Dermis microvascular lymphatic vessel endothelial cell (primary cell): ENCODE data around the gene CCDC60. TPM values are rescaled to one million over a fixed set of nuclear protein-coding genes. Genes with fewer than 3 reads are reported as not detected.

Experiments used
- DNase-seq, 2 donors: peaks; one replicate each; pipeline versions ENCODE4 v3.0.0 to v3.0.0-alpha.2; 2010; ENCODE audit warnings: low read depth in 2 of 2
- total RNA-seq: library from RNA; depleted of rRNA; stranded (reverse); fragments of >200 nt; gene quantifications from 2 replicates; pipeline ENCODE4 v1.2.1, GENCODE V29; 2014

CCDC60 gene, protein sequence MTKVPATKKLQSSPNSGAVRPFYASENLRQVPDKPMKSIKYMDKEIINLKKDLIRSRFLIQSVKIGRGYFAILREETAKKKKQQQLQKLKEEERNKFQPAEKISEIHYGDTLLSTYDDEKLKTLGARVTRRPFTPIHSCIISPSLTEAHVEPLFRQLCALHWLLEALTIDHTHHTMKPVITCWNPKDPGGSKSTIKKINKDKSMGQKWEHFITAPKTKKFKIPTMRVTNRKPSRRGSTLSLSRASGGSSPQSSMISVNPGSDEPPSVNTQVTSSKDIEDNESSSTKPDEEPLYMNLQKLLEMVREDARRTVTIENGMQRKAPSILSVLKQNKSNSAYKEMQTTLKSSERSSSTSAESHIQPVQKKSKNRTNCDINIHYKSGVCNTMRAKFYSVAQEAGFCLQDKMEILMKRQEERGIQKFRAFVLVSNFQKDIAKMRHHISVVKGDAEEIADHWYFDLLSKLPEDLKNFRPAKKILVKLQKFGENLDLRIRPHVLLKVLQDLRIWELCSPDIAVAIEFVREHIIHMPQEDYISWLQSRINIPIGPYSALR
- total RNA-seq = not detected in 2 replicates

DNA sequence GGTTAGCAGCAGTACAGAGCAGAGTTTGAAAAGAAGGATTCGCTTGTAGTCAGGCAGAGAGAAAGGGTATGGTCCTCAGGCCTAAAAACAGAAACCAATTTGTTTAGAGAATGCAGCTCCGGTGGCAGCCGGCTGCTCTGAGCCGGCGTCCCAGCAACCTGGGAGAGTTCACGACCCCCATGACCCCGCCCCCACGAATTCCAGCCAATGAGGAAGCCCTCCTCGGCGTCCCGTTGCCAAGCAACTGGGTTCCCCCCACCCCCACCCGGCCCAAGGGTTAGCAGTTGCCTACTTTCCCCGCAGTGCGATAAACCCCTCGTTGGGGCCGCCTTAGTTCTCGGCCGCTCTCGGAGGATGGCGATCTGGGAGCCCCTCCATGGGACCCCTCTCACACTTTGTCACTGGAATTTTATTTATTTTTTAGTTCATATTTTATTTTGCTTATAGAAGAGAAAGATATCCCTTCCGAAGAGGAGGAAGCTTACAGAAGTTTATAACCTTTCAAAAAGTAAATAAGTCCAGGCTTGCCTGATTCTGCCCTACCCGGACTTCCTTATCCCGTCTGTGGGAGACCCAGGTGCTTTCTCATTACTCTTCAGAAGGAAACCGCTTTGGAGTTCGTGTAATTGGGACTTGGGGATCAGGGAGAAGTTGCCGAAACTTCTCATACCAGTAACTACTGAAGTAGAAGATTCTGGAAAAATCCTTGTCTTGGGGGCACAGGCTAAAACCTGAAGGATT, at the start of gene CCDC60:
Gene CCDC60, plus strand, starts transcription at position 300 of the 741 bp plus-strand sequence. CDS start 448 bp downstream, outside the sequence.
- DNase-seq = no peak

DNA sequence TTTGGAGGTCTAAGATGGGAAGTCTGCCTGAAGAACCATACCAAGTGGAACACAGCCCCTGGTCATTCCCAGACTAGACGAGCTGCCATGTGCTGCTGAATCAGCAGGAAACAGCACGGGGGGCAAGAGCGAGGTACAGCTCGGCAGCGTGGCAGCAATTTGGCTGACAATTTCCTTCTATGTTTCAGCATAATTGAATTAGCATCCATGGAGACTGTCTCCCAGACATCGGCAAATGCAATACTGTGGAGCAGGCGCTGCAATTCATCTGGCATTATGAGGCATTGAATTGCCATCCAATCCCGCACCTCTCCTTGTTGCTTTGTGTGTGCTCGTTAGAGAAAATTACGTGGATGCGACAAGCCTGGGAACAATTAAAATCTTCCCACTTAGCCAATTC, 46.0 kb upstream of the CCDC60 start:
- DNase-seq = no peak

DNA sequence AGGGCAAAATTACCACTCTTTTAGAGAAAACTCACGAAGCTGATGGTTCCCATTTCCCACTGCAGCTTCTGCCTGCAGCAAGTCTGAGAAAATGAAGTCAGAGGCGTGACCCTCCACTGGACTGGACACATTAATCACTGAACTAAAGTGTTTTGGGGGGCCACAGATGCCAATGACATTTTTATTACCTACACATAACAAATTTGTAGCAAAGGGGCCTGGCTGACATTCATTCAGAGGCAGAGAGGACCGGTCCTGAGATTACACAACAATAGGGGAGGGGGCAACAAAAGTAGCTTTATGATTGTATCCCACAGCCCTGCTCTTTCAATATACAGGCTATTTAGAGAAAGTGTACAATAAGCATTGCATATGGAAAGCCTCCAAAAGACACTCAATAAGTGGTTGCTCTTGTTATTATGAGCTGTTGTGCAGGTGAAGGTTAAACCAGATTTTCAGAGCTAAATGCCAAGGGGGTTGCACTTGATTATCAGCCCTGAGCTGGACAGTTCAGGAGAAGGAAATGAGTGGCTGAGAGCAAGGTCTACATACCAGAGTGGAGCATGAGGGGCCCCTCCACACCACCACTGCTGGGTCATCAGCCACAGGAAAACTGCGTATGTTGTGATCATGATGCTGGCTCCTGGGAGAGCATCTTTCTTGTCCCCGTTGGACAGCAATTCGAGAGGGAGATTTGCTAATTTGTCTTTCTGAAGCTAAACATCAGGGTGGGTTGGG, 41.5 kb upstream of the CCDC60 start:
- DNase-seq = no peak

DNA sequence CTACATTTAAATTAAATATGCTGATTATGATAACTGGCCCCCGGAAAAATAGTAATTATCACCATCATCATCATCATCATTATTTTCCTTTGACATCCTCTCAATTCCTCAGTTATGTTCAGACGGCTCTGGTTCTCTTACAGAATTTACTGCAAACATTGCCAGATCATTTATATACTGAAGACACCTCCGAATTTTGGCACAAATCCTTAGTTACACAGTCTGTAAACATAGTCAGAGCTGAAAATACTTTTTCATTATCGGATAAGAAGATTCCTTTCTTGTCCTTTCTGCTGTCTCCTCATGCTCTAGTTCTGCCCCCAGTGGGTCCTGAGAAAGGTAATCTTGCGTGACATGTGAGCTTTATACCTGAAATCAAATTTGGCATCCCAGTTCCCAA, 40.3 kb upstream of the CCDC60 start:
- no peak for DNase-seq

DNA sequence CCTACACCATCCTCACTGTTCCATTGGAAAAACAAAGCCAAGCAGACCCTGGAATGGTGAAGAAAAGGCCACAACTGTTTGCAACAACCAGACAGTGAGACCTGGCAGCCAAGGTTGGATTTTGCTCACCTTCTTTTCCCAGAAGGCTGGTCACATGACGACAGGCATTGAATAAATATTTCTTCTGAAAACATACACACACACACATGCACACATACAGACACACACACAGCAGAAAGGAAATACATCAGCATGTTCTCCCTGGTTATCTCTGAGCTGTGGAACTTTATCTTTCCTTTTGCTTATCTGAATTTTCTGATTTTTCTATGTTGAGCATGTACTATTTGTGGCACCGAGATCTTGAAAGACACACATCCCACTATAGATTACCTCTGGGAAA, 38.0 kb upstream of the CCDC60 start:
- DNase-seq = no peak

DNA sequence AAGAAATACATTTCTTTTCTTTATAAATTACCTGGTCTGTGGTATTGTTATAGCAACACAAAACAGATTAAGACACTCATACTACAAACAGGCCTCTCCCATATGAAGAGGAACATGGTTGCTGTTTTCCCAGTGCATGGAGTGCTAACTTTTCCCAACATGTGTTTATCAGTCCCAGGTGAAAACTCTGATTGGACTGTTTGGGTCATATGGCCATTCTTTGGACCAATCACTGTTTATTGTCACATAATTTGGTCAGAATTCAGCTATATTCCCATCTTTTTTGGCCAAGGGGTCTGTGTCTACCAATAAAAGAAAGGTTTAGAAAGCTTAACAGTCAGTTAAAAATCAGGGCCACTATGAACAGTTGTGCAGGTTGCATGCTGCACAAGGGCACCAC, 35.4 kb upstream of the CCDC60 start:
- no peak for DNase-seq

DNA sequence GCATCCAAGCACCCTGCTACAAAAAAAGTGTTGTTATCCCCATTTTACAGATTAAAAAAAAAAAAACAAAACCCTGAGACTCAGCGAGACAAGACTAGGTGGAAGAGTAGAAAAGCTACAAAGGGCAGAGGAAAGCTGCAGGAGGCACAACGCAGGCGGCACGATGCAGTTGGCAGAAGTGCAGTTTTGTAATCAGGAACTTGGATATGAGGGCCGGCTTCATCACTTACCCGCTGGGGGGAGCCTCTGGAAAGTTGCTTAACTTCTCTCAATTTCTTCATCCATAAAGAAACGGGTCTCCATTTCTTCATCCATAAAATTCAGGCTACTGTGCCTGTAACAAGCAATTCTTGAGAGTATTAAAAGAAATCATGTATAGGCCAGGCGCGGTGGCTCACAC, 33.1 kb upstream of the CCDC60 start:
- no peak for DNase-seq

DNA sequence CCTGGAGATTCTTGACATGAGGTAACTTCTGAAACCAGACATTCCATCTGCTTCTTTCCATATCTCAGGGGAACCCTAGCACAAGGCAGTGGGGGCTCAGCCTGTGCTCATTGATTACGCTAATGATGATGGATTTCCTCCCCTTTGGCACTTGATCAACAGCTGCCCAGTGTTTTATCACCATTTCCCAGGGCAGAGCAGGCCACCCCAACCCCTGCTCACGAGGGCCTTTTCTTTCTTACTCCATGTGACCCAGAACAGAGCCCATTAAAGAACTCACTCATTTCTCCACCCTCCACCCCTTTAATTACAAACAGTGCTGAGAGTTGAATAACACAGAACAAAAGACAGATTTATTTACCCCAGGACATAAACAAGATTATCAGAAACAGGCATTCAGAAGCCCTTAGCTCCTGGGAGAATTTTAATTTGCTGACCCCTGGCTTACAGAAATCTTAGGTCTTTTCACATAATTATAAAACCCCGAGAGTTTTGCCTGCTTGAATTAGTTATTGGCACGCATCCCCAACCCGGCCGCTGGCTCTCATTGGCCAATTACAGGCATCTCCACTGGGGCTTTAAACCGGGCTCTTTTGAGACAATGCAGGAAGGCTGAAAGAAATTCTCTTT, 32.0 kb upstream of the CCDC60 start:
- no peak for DNase-seq

DNA sequence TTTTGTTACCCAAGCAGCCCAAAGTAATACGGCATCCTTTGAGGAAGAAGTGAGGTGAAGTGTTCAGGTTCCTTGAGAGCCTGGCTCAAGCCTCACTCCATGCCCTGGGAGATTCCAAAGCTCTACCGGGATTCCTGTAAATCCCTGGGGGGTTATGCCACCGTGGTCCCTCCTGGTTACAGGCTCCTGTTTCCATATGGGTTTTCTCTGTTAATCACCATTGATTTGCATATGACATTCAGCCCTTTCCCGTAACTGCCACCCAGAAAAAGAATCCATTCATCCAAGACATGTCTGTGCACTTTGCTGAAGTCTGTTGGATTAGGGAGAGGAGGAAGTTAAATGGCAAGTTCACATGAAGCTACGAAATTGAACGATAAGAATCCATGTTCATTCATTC, 27.9 kb upstream of the CCDC60 start:
- DNase-seq = no peak

DNA sequence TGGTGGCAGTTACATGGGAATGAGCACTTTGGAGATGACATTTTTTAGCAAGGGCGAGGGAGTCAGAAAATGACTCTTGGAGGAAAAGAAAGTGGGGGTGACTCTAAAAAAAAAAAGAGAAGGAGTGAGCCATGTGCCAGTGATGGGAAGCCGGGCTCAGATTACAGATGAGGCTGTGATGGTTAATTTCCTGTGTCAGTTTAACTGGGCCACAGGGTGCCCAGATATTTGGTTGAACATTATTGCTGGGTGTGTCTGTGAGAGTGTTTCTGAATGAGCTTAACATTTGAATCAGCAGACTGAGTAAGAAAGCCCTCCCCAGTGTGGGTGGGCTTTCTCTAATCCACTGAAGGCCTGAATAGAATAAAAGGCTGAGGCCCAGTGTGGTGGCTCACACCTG, 26.8 kb upstream of the CCDC60 start:
- DNase-seq = no peak

DNA sequence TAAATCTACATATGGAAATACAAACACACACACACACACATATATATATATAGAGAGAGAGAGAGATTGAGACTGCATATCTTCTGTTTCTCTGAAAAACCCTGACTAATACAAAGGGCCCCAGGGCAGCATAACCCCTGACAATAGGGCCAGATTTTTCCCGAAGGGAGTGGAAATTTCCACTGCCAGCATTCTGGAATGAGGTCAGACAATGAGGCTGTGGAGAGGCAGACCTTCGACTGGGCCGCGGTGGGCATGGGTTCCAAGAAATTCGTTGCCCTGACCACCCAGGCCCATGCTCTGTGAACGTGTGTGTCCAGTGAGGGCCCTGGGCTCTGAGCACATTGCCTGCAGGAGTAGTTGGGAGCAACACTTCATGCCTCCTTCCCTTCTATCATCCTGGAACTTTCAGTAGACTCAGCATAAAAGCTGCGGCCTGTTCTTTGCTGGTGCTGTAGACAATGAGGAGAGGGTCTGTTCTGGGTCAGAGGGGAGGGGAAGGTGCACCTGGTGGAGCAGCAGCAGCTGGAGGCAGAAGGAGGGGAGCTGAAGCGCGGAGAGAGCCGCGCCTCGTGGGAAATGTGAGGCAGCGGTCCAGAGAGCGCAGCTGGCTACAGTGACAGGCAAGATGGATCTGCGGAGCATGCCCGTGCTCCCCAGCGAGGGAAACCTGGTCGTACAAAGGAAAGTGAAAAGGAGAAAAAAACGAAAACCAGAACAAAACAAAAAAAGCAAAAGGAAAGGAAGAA, 25.6 kb upstream of the CCDC60 start:
- DNase-seq = no peak

DNA sequence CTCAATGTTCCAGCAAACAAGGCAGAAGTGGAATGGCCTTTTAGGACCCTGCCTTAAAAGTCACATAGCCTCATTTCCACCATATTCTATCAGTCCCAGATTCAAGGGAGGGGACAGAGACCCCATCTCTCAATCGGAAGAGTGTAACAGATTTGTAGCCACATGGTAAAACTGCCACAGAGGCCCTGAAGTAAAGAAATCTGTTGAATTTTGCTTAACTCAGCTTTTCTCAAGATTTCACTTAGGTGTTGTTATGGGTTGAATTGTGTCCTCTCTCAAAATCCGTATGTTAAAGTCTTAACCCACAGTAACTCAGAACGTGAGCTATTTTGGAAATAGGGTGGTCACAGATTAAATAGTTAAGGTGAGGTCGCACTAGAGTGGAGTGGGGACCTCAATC, 22.7 kb upstream of the CCDC60 start:
- DNase-seq = no peak

DNA sequence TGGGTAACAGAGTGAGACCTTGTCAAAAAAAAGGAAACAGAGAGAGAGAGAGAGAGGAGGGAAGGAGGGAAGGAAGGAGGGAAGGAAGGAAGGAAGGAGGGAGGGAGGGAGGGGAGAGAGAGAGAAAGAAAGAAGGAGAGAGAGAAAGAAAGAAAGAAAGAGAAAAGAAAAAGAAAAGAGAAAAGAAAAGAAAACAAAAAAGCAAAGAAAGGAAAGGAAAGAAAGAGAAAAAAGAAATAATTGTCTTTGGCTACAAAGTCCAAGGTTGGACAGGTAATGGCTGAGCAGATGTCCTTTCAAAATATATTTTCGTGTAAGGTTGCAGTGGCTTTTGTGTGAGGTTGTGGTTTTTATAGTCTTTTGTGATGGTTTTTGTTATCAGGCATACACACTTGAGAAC, 21.6 kb upstream of the CCDC60 start:
- DNase-seq = no peak

DNA sequence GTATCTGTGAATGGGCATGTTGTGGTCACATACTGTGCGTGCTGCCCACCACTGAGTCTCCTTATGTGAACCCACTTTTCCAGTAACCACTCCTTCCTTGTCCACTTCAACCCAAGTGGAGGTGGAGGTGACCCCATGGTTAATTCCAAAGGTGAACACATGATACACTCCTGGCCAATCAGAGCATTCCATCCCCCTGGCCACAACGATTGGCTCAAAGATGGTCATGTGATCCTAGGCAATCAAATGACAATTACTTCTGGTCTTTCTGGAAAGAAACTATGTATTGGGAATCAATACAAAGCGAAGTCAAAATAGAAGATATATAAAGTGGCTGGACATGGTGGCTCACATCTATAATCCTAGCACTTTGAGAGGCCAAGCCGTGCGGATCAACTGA, 20.2 kb upstream of the CCDC60 start:
- DNase-seq = no peak

DNA sequence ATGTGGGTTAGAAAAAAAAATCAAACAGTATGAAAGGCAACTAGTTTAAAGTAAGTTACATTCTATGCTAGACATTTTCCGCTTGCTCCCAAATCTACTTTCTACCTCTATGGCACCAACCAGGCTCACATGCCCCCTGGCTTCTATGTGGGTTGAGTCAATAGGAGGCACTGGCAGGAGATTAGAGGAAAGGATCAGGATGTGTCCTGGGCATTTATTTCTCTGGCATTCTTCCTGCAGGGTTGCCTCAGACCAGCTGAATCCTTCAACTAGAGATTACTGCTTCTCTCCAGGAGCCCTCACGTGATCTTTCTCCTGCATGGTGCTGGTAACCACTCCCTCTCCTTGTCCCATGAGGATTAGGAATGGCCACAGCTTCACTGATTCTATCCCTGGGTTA, 14.9 kb upstream of the CCDC60 start:
- no peak for DNase-seq

DNA sequence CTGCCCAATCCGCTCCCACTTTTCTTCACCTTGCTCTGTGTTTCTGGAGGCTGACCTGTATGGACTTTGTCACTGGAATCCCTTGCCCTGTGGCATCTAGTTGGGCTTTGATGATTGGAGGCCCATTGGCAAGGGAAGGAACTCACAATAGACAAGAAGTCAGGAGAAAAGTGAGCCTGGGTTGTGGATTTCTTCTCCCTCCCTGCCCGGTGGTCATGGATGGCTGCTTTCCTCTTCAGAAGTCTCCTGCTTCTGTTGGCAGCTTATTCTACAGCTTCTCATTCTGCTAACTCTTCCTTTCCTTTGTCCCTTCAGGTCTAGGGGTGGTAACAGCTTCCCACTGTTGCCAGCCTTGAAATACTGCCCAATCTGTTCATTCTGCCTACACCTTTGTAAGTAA, 13.9 kb upstream of the CCDC60 start:
- DNase-seq = no peak

DNA sequence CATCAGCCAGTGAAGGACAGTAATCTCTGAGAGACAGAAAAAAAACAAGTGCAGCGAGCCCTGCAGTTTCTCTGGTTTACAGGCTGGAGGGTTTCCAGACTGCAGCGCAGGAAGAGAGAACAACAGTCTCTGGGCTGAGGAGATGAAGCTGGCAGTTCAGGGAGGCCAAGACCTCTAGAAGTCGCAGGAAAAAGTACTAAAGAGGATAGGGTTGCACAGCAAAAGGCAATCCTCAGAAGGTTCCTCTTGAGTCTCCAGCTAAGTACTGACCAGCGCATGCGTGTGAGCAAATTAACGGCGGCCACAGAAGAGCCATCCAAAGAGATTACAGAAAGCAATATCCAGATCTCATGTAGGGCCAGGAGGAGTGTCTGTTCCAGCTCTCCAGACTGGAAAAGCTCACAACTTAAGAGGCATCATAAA, 12.2 kb upstream of the CCDC60 start:
- no peak for DNase-seq

DNA sequence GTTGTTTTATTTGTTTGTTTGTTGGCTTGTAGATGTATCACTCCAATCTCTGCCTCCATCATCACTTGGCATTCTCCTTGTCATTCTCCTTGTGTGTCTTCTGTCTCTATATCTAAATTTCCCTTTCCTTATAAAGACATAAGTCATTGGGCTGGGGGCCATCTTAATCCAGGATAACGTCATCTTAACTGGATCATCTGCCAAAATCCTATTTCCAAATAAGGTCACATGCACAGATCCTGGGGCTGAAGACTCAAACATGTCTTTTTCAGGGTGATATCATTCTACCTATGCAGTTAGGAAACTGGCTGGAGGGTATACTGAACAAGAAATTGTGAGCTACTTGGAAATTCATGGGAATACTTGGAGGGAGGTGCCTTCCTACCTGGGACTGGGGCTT, 8.7 kb upstream of the CCDC60 start:
- DNase-seq = no peak

DNA sequence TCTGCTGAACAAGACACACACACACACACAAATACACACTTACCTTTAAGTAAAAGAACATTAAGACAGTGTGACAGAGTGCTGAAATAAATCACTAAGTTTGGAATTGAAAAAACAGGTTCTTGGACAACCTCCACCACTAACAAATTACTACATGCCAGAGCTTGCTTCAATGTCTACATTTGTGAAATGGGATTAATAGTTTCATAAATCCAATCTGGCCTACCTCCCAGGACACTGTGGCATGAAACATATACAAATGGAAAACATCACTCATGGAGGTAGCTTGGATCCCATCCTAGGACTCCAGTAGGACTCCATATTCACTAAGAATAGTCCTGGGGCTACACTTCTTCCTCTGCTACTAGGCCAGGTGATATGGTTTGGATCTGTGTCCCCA, 8.2 kb upstream of the CCDC60 start:
- no peak for DNase-seq

DNA sequence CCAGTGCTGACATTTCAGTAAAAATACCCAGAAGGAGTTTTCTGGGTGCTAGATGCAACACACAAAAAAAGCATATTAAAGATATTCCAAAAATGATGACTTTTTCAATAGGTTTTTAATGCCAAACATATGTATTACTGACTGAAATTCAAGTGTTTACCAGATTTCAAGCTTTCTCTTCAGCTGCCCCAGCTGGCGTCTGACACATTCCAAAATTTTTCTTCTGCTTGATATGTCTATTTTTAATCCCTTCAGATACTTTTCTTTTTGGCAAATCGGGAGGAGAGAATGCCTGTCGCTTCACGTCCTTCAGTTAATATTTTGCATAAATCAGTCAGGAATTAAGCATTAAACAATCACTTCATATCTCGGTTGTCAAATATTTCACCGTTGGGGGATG, 7.1 kb upstream of the CCDC60 start:
- DNase-seq = no peak

DNA sequence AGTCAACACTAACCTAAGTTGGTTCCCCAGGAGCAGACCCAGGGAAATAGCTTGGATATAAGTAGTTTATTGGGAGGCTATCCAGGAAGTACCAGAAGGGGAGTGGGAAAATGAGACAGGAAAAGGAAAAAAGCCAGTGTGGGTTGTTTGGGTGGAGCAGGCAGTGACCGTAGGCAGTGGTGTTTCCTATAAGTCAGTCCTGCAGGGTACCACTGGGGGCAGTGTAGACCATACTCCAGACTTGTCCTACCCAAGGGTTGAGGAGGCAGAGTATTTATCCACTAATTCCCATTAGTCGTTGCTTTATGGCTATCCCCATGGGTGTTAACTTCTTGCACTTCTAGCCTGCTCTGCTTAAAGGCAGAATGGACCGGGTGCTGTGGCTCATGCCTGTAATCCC, 6.4 kb upstream of the CCDC60 start:
- no peak for DNase-seq
